GM21390 (cell line): Measurements from ENCODE around the gene CUL5.
A peak's percentile ranks its signal among the peaks of the same experiment; 100 is the strongest.
"Not testable (repeated sequence)": the region's sequence is repeated elsewhere in the genome, so short reads cannot be mapped to it uniquely, and the experiment has no call there.

Source experiments
- ATAC-seq: cut with Tn5 transposase; IDR thresholded peaks from one replicate; pipeline ENCODE4 v1.9.1; 2021; ENCODE audit not compliant: unreplicated experiment

Gene CUL5

GRCh38 chr11:108111126-108111525 lies 102.4 kb downstream of the CUL5 start:
- ATAC-seq: no peak

GRCh38 chr11:108112057-108112456 lies 103.4 kb downstream of the CUL5 start:
- no peak for ATAC-seq

GRCh38 chr11:108115500-108116140 lies 106.9 kb downstream of the CUL5 start:
- no peak for ATAC-seq

GRCh38 chr11:108117746-108118371 lies 109.2 kb downstream of the CUL5 start:
- no peak for ATAC-seq

- ATAC-seq: not testable (repeated sequence)
These were observed 112.2 kb downstream of the CUL5 start for GRCh38 chr11:108120936-108121273.

GRCh38 chr11:108121274-108122155 lies 112.8 kb downstream of the CUL5 start, which contains the start of gene ACAT1:
Gene ACAT1, plus strand, starts transcription at chr11:108121567. Its CDS starts 40 bp downstream, at chr11:108121607.
- peak; percentile 95 for ATAC-seq

GRCh38 chr11:108122166-108122628 lies 113.5 kb downstream of the CUL5 start:
- ATAC-seq: no peak

- no peak for ATAC-seq
These were observed 116.4 kb downstream of the CUL5 start for GRCh38 chr11:108125096-108125495.

- no peak for ATAC-seq
These were observed 120.1 kb downstream of the CUL5 start for GRCh38 chr11:108128772-108129171.

GRCh38 chr11:108131993-108132392 lies 123.3 kb downstream of the CUL5 start:
- no peak for ATAC-seq

- ATAC-seq: not testable (repeated sequence)
These were observed 124.4 kb downstream of the CUL5 start for GRCh38 chr11:108132993-108133538.

GRCh38 chr11:108135845-108136544 lies 127.3 kb downstream of the CUL5 start:
- peak; percentile 59 for ATAC-seq

GRCh38 chr11:108137212-108137611 lies 128.5 kb downstream of the CUL5 start:
- no peak for ATAC-seq

- ATAC-seq: no peak
These were observed 133.6 kb downstream of the CUL5 start for GRCh38 chr11:108142304-108142703.

GRCh38 chr11:108144615-108145014 lies 135.9 kb downstream of the CUL5 start:
- ATAC-seq: no peak

GRCh38 chr11:108147150-108147549 lies 138.5 kb downstream of the CUL5 start:
- ATAC-seq: no peak

- no peak for ATAC-seq
These were observed 139.9 kb downstream of the CUL5 start for GRCh38 chr11:108148556-108148955.

- ATAC-seq: no peak
These were observed 145.9 kb downstream of the CUL5 start for GRCh38 chr11:108154591-108154990.
